GM12872 (cell line): ENCODE results near the gene PPY.

Source experiments
- TF ChIP-seq, protein P1 (sequence below): IDR thresholded peaks from 3 replicates; pipeline ENCODE4 v1.5.1; 2011; ENCODE audit warnings: low read depth, mild to moderate bottlenecking, low read length, moderate library complexity; ENCODE audit not compliant: insufficient read depth

PPY gene

DNA sequence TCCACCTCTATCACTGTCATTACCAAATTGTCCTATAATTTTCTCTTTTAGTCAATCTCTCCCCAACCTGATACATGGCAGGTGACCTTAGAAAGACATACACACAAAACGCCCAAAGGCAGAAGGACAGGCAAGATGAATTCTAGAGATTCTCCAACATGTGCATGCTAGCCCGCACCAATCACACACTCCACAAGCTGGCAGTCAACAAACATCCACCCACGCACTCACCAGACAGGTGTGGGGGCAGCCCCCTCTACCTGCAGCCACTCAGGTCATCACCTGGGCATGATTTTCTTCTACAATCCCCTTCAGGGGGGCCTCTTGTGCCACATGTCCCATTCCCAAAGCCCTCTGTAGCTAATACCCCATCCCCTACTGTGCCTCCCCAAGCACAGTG lies 44.4 kb downstream of the PPY start:
- TF ChIP-seq, protein P1, sequence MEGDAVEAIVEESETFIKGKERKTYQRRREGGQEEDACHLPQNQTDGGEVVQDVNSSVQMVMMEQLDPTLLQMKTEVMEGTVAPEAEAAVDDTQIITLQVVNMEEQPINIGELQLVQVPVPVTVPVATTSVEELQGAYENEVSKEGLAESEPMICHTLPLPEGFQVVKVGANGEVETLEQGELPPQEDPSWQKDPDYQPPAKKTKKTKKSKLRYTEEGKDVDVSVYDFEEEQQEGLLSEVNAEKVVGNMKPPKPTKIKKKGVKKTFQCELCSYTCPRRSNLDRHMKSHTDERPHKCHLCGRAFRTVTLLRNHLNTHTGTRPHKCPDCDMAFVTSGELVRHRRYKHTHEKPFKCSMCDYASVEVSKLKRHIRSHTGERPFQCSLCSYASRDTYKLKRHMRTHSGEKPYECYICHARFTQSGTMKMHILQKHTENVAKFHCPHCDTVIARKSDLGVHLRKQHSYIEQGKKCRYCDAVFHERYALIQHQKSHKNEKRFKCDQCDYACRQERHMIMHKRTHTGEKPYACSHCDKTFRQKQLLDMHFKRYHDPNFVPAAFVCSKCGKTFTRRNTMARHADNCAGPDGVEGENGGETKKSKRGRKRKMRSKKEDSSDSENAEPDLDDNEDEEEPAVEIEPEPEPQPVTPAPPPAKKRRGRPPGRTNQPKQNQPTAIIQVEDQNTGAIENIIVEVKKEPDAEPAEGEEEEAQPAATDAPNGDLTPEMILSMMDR = no peak

GRCh38 chr17:43892647-43892952 lies 49.7 kb downstream of the PPY start:
- TF ChIP-seq, protein P1 = no peak

DNA sequence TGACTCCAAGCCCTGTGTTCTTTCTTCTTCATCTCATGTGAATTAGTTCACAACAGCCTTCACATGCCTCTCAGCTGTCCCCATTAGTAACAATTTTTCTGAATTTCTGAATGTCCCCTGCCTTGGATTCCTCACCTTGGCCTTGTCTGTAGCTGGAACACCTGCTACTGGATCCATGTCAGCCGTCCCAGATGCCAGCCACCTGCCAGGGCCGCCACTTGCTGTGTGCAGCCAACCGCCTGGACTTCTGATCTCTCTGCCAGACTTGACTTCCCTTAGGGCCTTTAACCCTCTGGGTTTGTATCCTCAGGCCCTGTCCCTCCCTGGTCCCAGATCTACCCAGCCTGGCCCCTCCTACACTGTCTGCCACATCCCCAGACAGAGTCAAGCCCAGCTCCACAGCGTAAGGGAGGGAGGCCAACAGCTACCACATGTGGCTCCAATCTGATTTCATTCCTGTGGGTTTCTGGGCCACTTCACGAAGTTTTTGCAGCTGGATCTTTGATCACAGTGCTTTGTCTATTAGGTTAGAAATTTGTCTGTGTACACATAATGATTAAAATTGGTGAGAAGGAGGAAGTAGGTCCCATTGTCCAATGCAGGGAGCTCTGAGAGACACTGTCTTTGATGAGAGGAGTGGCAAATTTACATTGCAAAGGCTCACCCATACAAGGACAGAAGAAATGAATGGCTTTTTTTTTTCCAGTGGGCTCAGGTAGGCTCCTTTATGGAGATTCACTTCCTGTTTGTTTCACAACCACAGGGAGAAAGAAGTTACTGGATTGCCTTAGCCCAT lies 50.2 kb downstream of the PPY start:
- TF ChIP-seq, protein P1 = no peak
